ENCODE results near the gene IL20RB.

IL20RB gene

DNA sequence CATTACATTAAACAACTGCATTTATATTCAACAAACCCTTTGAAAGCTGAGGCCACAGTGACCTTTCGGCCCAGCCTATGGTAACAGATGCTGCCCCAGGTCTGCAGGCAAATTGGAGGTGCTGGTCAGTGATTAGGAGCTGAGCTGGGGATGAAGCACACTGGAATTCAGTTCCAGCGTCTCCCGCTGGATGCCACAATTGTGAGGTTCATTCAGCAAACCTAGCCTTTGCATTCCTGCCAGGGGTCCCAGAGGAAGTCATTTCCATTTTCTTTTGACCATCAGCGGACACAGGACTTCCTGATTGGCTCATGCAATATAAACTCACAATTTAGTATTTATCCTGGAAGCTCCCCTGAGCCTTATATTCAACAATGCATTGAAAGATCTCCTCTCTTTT lies 89.5 kb downstream of the IL20RB start:
- no peak for DNase-seq

DNA sequence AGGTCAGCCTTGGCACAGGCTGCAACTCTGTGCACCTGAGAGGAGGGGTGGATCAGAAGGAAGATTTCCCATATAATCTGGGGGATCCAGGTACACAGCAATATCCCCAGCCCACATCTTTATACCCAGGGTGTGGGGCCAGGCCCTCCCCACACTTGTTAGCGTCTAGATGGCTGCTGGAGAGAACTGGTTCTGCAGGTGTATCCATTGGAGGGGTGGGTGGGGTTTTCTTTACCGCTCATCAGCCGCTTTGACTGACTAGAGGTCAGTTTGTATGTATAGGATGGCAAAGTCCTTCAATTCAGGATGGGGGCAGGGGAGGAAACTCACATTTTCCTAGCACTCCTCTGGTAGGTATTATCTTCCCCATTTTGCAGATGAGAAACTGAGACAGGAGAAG lies 92.5 kb downstream of the IL20RB start:
- DNase-seq, result no peak

DNA sequence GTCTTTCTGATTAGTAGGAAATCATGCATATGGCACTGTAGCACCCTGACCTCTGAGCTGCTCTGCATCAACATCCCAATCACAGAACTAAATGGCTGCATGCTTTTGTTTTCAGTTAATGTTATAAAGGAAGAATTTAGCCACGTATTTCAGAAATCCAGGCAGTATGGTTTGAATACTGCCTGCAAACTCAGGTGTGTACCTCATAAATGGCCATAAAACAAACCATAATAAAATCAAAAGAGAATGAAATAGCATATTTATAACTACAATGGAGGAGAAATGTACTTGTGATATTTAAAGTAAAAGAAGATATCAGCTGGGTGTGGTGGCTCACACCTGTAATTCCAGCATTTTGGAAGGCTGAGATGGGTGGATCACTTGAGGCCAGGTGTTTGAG lies 94.5 kb downstream of the IL20RB start:
- DNase-seq, result no peak
